K562 (cell line): ENCODE data around the gene PMM1. TPM values are rescaled to one million over a fixed set of nuclear protein-coding genes. Genes with fewer than 3 reads are reported as not detected.

Experiments
- CGGBP1 ChIP-seq: fragments of 250-450 bp; sonication (Bioruptor Pico); IDR thresholded peaks from 2 replicates; pipeline ENCODE4 v1.9.0; 2021; ENCODE audit warnings: mild to moderate bottlenecking
- EWSR1 ChIP-seq: fragments of 450-650 bp; IDR thresholded peaks from 2 replicates; pipeline ENCODE4 v1.6.1; 2018; ENCODE audit warnings: borderline replicate concordance, mild to moderate bottlenecking, low read depth, moderate library complexity; ENCODE audit not compliant: partially characterized antibody
- MAZ ChIP-seq, 2 experiments: fragments of 450-650 bp in 1 of 2; sonication (generic) in 1 of 2; formaldehyde crosslinking; IDR thresholded peaks in 1 of 2; conservative IDR thresholded peaks in 1 of 2; 2 replicates each; pipeline versions ENCODE4 v1.4.0 to v1.5.0; 2020; ENCODE audit warnings: mild to moderate bottlenecking in 1 of 2, missing genetic modification reagents in 1 of 2
- MGA ChIP-seq: fragments of 450-650 bp; IDR thresholded peaks from 2 replicates; pipeline ENCODE4 v1.6.1; 2016; ENCODE audit warnings: mild to moderate bottlenecking, moderate library complexity
- PHB ChIP-seq: fragments of 250-450 bp; sonication (Bioruptor Pico); IDR thresholded peaks from 2 replicates; pipeline ENCODE4 v1.5.0; 2021
- SIN3A ChIP-seq, 2 experiments: fragments of 150-350 bp in 1 of 2; IDR thresholded peaks; 2 replicates each; pipeline ENCODE4 v1.6.1; 2011 to 2016; ENCODE audit warnings: borderline replicate concordance in 2 of 2, low read depth in 2 of 2, low read length in 2 of 2, mild to moderate bottlenecking in 2 of 2, moderate library complexity in 2 of 2; ENCODE audit not compliant: control insufficient read depth in 1 of 2
- ZNF274 ChIP-seq: IDR thresholded peaks from 2 replicates; pipeline ENCODE4 v1.6.1; 2011; ENCODE audit warnings: low read depth, mild to moderate bottlenecking, low read length, moderate library complexity, borderline replicate concordance
- ZNF668 ChIP-seq: fragments of 250-450 bp; sonication (Bioruptor Pico); IDR thresholded peaks from 2 replicates; pipeline ENCODE4 v1.8.0; 2022; ENCODE audit warnings: mild to moderate bottlenecking, inconsistent platforms
- polyA plus RNA-seq, 8 experiments: library from polyadenylated mRNA; depleted of rRNA in 4 of 8; stranded (reverse) in 5 of 8; unstranded in 3 of 8; fragments of >200 nt; fragmentation: Nextera tagmentation in 2 of 8; fragmentation: Illumina TruSeq in 1 of 8; extraction: Ambion mirVana in 2 of 8; extraction: Trizol in 1 of 8; gene quantifications; 2 replicates each; pipeline versions ENCODE4 v1.2.1 to v1.2.3, GENCODE V29; 2011 to 2014; ENCODE audit warnings: inconsistent platforms in 1 of 8, missing spikeins in 1 of 8
- total RNA-seq, 7 experiments: library from RNA; depleted of rRNA in 6 of 7; stranded (reverse); fragments of >200 nt in 6 of 7; fragmentation: Illumina TruSeq in 2 of 7; extraction: Trizol in 2 of 7; gene quantifications; 2 replicates each; pipeline versions ENCODE4 v1.2.1 to v1.2.3, GENCODE V29; 2011 to 2021; ENCODE audit warnings: low replicate concordance in 1 of 7
- TF ChIP-seq, protein P1 (sequence below): fragments of 450-650 bp; formaldehyde crosslinking; IDR thresholded peaks from 2 replicates; pipeline ENCODE4 v1.4.0; 2020; ENCODE audit warnings: mild to moderate bottlenecking
- TF ChIP-seq, protein P2 (sequence below): IDR thresholded peaks from 2 replicates; pipeline ENCODE4 v1.6.1; 2016; ENCODE audit warnings: missing genetic modification characterization, missing compliant biosample characterization

Gene PMM1
- total and polyA plus RNA-seq, 9 of the 15 experiments (the other 6 are each of a cell fraction or from before 2014, with no cell fraction given) = 10.2 to 31.7 (median 20.3) TPM

DNA sequence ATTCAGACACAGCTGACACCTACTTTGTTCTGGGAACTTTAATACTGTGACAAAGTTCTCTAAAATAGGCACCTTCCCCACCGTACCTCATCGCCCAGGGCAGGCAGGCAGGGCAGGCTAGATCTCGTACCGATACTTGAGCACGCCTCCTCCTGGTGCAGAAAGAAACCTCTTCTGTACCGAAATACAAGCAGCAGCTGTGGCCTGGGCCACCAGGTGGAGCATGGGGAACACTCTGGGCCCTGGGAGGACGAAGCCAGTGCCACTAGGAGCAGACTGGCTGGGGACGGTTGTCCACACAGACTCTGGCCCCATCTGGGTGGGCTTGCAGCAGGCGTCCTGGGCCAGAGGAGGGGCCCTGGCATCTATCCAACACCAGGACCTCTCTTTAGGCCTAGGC is 12.8 kb downstream of the PMM1 start (continued):
- no peak for TF ChIP-seq MGA
- TF ChIP-seq ZNF668 (CRISPR knock-in tag) = no peak
- no peak for TF ChIP-seq SIN3A (IDR thresholded peaks at IDR 0.05; ENCODE audit: borderline replicate concordance in 2 of 2, control insufficient read depth in 1 of 2, low read depth in 2 of 2, low read length in 2 of 2)
- no peak for TF ChIP-seq ZNF274
- TF ChIP-seq, protein P1, sequence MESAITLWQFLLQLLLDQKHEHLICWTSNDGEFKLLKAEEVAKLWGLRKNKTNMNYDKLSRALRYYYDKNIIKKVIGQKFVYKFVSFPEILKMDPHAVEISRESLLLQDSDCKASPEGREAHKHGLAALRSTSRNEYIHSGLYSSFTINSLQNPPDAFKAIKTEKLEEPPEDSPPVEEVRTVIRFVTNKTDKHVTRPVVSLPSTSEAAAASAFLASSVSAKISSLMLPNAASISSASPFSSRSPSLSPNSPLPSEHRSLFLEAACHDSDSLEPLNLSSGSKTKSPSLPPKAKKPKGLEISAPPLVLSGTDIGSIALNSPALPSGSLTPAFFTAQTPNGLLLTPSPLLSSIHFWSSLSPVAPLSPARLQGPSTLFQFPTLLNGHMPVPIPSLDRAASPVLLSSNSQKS = no peak
- TF ChIP-seq EWSR1 = no peak
- TF ChIP-seq, protein P2, sequence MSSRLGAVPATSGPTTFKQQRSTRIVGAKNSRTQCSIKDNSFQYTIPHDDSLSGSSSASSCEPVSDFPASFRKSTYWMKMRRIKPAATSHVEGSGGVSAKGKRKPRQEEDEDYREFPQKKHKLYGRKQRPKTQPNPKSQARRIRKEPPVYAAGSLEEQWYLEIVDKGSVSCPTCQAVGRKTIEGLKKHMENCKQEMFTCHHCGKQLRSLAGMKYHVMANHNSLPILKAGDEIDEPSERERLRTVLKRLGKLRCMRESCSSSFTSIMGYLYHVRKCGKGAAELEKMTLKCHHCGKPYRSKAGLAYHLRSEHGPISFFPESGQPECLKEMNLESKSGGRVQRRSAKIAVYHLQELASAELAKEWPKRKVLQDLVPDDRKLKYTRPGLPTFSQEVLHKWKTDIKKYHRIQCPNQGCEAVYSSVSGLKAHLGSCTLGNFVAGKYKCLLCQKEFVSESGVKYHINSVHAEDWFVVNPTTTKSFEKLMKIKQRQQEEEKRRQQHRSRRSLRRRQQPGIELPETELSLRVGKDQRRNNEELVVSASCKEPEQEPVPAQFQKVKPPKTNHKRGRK (tag) = no peak
- TF ChIP-seq CGGBP1 = no peak
- TF ChIP-seq MAZ (CRISPR knock-in tag; conservative IDR thresholded peaks at IDR 0.05 in 1 of 2, IDR thresholded peaks at IDR 0.05 in 1 of 2) = no peak
- no peak for TF ChIP-seq PHB
